DMS153 treated with DMSO at 0.1 percent for 48 hours (cell line): Measurements from ENCODE around the gene GLYR1.
A peak's percentile ranks its signal among the peaks of the same experiment; 100 is the strongest.
"Not testable (repeated sequence)": the region's sequence is repeated elsewhere in the genome, so short reads cannot be mapped to it uniquely, and the experiment has no call there.

Experiments
- DNase-seq: peaks from one replicate; lab custom pipeline; 2025; ENCODE audit not compliant: unreplicated experiment; lab: John Stamatoyannopoulos, UW

GLYR1 gene

GRCh38 chr16:4846901-4847773 is at the start of gene GLYR1, which contains the start of gene UBN1:
GLYR1 (minus strand) TSS chr16:4847288; CDS start chr16:4847265, 23 bp downstream.
UBN1 (plus strand) TSS chr16:4847481; CDS start chr16:4852918, 5,437 bp downstream.
- DNase-seq: peak; percentile 95

GRCh38 chr16:4896761-4897160 is 49.7 kb upstream of the GLYR1 start:
- DNase-seq: not testable (repeated sequence)

- DNase-seq: no peak
Measured at GRCh38 chr16:4895366-4895765, 48.3 kb upstream of the GLYR1 start.

- no peak for DNase-seq
Measured at GRCh38 chr16:4894276-4895150, 47.4 kb upstream of the GLYR1 start.

- DNase-seq: no peak
Measured at GRCh38 chr16:4893103-4893862, 46.2 kb upstream of the GLYR1 start.

GRCh38 chr16:4892361-4893102 is 45.4 kb upstream of the GLYR1 start:
- DNase-seq: no peak

- DNase-seq: no peak
Measured at GRCh38 chr16:4891886-4892216, 44.8 kb upstream of the GLYR1 start.

- no peak for DNase-seq
Measured at GRCh38 chr16:4891097-4891885, 44.2 kb upstream of the GLYR1 start.

GRCh38 chr16:4890686-4891085 is 43.6 kb upstream of the GLYR1 start:
- DNase-seq: no peak

- DNase-seq: no peak
Measured at GRCh38 chr16:4890026-4890425, 42.9 kb upstream of the GLYR1 start.

GRCh38 chr16:4888428-4889135 is 41.5 kb upstream of the GLYR1 start:
- no peak for DNase-seq

GRCh38 chr16:4886151-4886550 is 39.1 kb upstream of the GLYR1 start:
- no peak for DNase-seq

GRCh38 chr16:4884972-4885874 is 38.1 kb upstream of the GLYR1 start:
- DNase-seq: no peak

- DNase-seq: no peak
Measured at GRCh38 chr16:4884209-4884608, 37.1 kb upstream of the GLYR1 start.

- no peak for DNase-seq
Measured at GRCh38 chr16:4883501-4883900, 36.4 kb upstream of the GLYR1 start.

GRCh38 chr16:4882633-4883285 is 35.7 kb upstream of the GLYR1 start:
- DNase-seq: peak; percentile 61

GRCh38 chr16:4882000-4882632 is 35.0 kb upstream of the GLYR1 start:
- no peak for DNase-seq
